GM12878 (cell line): ENCODE measurements around the gene NAXE. TPM values are rescaled to one million over a fixed set of nuclear protein-coding genes. Genes with fewer than 3 reads are reported as not detected.

Source experiments
- ATAC-seq: fragments of 200-7000 bp; cut with Tn5 transposase; 3 replicates; pipeline ENCODE4 v1.9.1; 2020; ENCODE audit warnings: mild to moderate bottlenecking, moderate library complexity
- Bru-seq: library from RNA; stranded (reverse); fragments of 400-500 nt; gene quantifications from one replicate; lab custom pipeline; 2021; lab: Mats Ljungman, UMichigan
- BruChase-seq, 2 experiments: library from RNA; stranded (reverse); fragments of 400-500 nt; gene quantifications; one replicate each; lab custom pipeline; 2021; lab: Mats Ljungman, UMichigan
- BruUV-seq: library from RNA; stranded (reverse); fragments of 400-500 nt; replicated peaks from 2 replicates; lab custom pipeline; 2021; lab: Mats Ljungman, UMichigan
- CTCF ChIA-PET: fragments of 300-600 bp; sonication (Branson Sonifier 250); formaldehyde crosslinking; extraction: SDS; loops from one replicate; lab custom pipeline; 2021; ENCODE audit warnings: inconsistent platforms; lab: Yijun Ruan, JAX
- POLR2A ChIA-PET: fragments of 350-600 bp; formaldehyde crosslinking; extraction: SDS; loops from one replicate; lab custom pipeline; 2021; ENCODE audit warnings: inconsistent platforms; lab: Charles Lee
- RAD21 ChIA-PET: fragments of 300-600 bp; sonication (Branson Sonifier 250); formaldehyde crosslinking; loops from one replicate; lab custom pipeline; 2023; ENCODE audit warnings: antibody characterized with exemption; ENCODE audit not compliant: unreplicated experiment; lab: Charles Lee
- SMC1A ChIA-PET: fragments of 300-600 bp; sonication (Branson Sonifier 250); formaldehyde crosslinking; loops from one replicate; lab custom pipeline; 2023; ENCODE audit not compliant: unreplicated experiment, uncharacterized antibody; lab: Charles Lee
- DNase-seq: peaks from one replicate; pipeline ENCODE4 v3.0.0-alpha.2; 2011; ENCODE audit warnings: low read depth, low spot score
- FAIRE-seq: peaks from 3 replicates; lab custom pipeline; 2011; peaks lifted over from hg19 to GRCh38; lab: Jason Lieb, UNC
- H2AFZ ChIP-seq: 2 replicates; pipeline ENCODE4 v1.6.0; 2011; ENCODE audit warnings: low read depth, low read length, control low read depth; ENCODE audit not compliant: control insufficient read depth
- H3K27ac ChIP-seq: 2 replicates; pipeline ENCODE4 v1.5.1; 2011; ENCODE audit warnings: control low read depth; ENCODE audit not compliant: control insufficient read depth, insufficient read depth
- H3K27me3 ChIP-seq, 2 experiments: replicated peaks in 1 of 2; 2 replicates each; pipeline versions ENCODE4 v1.6.0 to v1.6.1; 2011; ENCODE audit warnings: low read length in 1 of 2; ENCODE audit not compliant: control insufficient read depth in 2 of 2, insufficient read depth in 2 of 2
- H3K36me3 ChIP-seq, 2 experiments: 2 replicates each; pipeline ENCODE4 v1.5.1; 2011; ENCODE audit warnings: low read length in 1 of 2; ENCODE audit not compliant: control insufficient read depth in 2 of 2, insufficient read depth in 2 of 2
- H3K4me1 ChIP-seq: 2 replicates; pipeline ENCODE4 v1.6.1; 2011; ENCODE audit warnings: mild to moderate bottlenecking, low read length, moderate library complexity, mixed read lengths; ENCODE audit not compliant: control insufficient read depth, insufficient read depth
- H3K4me2 ChIP-seq: 2 replicates; pipeline ENCODE4 v1.6.0; 2011; ENCODE audit warnings: control low read depth; ENCODE audit not compliant: control insufficient read depth, insufficient read depth
- H3K4me3 ChIP-seq: fragments of 200-600 bp; sonication (generic); 2 replicates; pipeline ENCODE4 v1.5.1; 2016
- H3K79me2 ChIP-seq: 2 replicates; pipeline ENCODE4 v1.6.0; 2011; ENCODE audit warnings: low read length; ENCODE audit not compliant: control insufficient read depth, insufficient read depth
- H3K9ac ChIP-seq: 2 replicates; pipeline ENCODE4 v1.8.0; 2011; ENCODE audit warnings: low read length, control low read depth, mixed read lengths; ENCODE audit not compliant: control insufficient read depth, insufficient read depth
- H3K9me3 ChIP-seq: replicated peaks from 3 replicates; pipeline ENCODE4 v1.5.1; 2011; ENCODE audit warnings: mild to moderate bottlenecking, low read length; ENCODE audit not compliant: control insufficient read depth, insufficient read depth
- H4K20me1 ChIP-seq: 2 replicates; pipeline ENCODE4 v1.6.0; 2011; ENCODE audit not compliant: control insufficient read depth, insufficient read depth
- BMI1 ChIP-seq: fragments of 450-650 bp; IDR thresholded peaks from 2 replicates; pipeline ENCODE4 v1.6.1; 2016; ENCODE audit warnings: mild to moderate bottlenecking, moderate library complexity, borderline replicate concordance
- CEBPB ChIP-seq, 2 experiments: fragments of 150-350 bp in 1 of 2; IDR thresholded peaks; 2 replicates each; pipeline ENCODE4 v1.6.1; 2012 to 2014; ENCODE audit warnings: low read depth in 2 of 2, low read length in 2 of 2, borderline replicate concordance in 1 of 2, inconsistent platforms in 1 of 2
- CHD4 ChIP-seq: fragments of 200-600 bp; sonication (generic); IDR thresholded peaks from 2 replicates; pipeline ENCODE4 v1.6.1; 2016; ENCODE audit warnings: mild to moderate bottlenecking
- JUNB ChIP-seq: IDR thresholded peaks from 2 replicates; pipeline ENCODE4 v1.6.1; 2016; ENCODE audit warnings: antibody characterized with exemption, mild to moderate bottlenecking
- TCF3 ChIP-seq: IDR thresholded peaks from 2 replicates; pipeline ENCODE4 v1.6.1; 2012; ENCODE audit warnings: low read depth, mild to moderate bottlenecking, low read length, borderline replicate concordance; ENCODE audit not compliant: insufficient read depth
- YY1 ChIP-seq: IDR thresholded peaks from 2 replicates; pipeline ENCODE4 v1.6.1; 2011; ENCODE audit warnings: low read depth, mild to moderate bottlenecking, low read length
- WGBS: methylation state at CpG from one replicate; pipeline ENCODE4 v1.1.6; 2016; ENCODE audit warnings: low lambda C conversion rate; ENCODE audit not compliant: insufficient replicate concordance, insufficient coverage; ENCODE audit errors: missing lambda C conversion rate; 5-methylcytosine and 5-hydroxymethylcytosine counted together
- in situ Hi-C: fragments of 300-500 bp; cut with MboI; formaldehyde crosslinking; loops from 9 replicates; pipeline ENCODE4 v1.14.3; 2018; ENCODE audit warnings: mixed read lengths
- intact Hi-C: fragments of 100-400 bp; cut with micrococcal nuclease; formaldehyde crosslinking; loops from one replicate; pipeline ENCODE4 v1.14.2; 2022; ENCODE audit not compliant: unreplicated experiment
- long read RNA-seq, 2 experiments: library from polyadenylated mRNA; unstranded; transcript quantifications; one replicate each; pipeline ENCODE4 v2.0.0, GENCODE V29; 2019 to 2020
- polyA minus RNA-seq, 3 experiments: library from RNA; depleted of rRNA, polyadenylated mRNA; stranded (reverse); fragments of >200 nt; gene quantifications; 2 replicates each; pipeline ENCODE4 v1.2.3, GENCODE V29; 2011
- polyA plus RNA-seq, 11 experiments: library from polyadenylated mRNA; depleted of rRNA in 4 of 11; unstranded in 6 of 11; stranded (reverse) in 5 of 11; fragments of >200 nt; fragmentation: Nextera tagmentation in 4 of 11; fragmentation: Illumina TruSeq in 1 of 11; extraction: Ambion mirVana in 4 of 11; extraction: Trizol in 1 of 11; gene quantifications; 1 replicate in 1 of 11; 2 replicates in 10 of 11; pipeline versions ENCODE4 v1.2.1 to v1.2.3, GENCODE V29; 2011 to 2016; ENCODE audit warnings: inconsistent platforms in 2 of 11, missing spikeins in 2 of 11, low read depth in 1 of 11
- total RNA-seq, 4 experiments: library from RNA; depleted of rRNA in 3 of 4; stranded (reverse); fragments of >200 nt in 3 of 4; fragmentation: Illumina TruSeq in 1 of 4; extraction: Trizol in 1 of 4; gene quantifications; 2 replicates each; pipeline versions ENCODE4 v1.2.1 to v1.2.3, GENCODE V29; 2013 to 2021
- TF ChIP-seq, protein P1 (sequence below): fragments of 450-650 bp; formaldehyde crosslinking; IDR thresholded peaks from 2 replicates; pipeline ENCODE4 v1.4.0; 2022; ENCODE audit warnings: mild to moderate bottlenecking, moderate library complexity
- TF ChIP-seq, protein P2 (sequence below): IDR thresholded peaks from 2 replicates; pipeline ENCODE4 v1.6.1; 2011; ENCODE audit warnings: borderline replicate concordance, low read depth, mild to moderate bottlenecking, moderate library complexity, low read length; ENCODE audit not compliant: insufficient read depth, poor library complexity, severe bottlenecking
- TF ChIP-seq, protein P3 (sequence below): IDR thresholded peaks from 2 replicates; pipeline ENCODE4 v1.6.1; 2012; ENCODE audit warnings: low read depth, low read length, improper control_type of control experiment
- TF ChIP-seq, protein P4 (sequence below): IDR thresholded peaks from 2 replicates; pipeline ENCODE4 v1.6.1; 2011; ENCODE audit warnings: mild to moderate bottlenecking, low read depth, low read length, moderate library complexity; ENCODE audit not compliant: insufficient replicate concordance

Gene NAXE
- total RNA-seq (2013; cell fraction: nucleolus; rRNA removed) = 19.2 and 22.0 TPM in 2 replicates
- total RNA-seq (2014; rRNA removed) = 85.1 and 90.3 TPM in 2 replicates
- 56.5 and 56.6 TPM in 2 replicates for total RNA-seq (2014; rRNA removed; fragmentation: Illumina TruSeq; extraction: Trizol)
- 77.0 and 77.9 TPM in 2 replicates for total RNA-seq (2021)
- 17.5 TPM for polyA plus RNA-seq (2011; ENCODE audit: low read depth)
- 15.4 and 17.8 TPM in 2 replicates for polyA plus RNA-seq (2011; rRNA removed)
- polyA plus RNA-seq (2011; cell fraction: cytosol; rRNA removed) = 32.5 and 32.7 TPM in 2 replicates
- 17.5 and 23.9 TPM in 2 replicates for polyA plus RNA-seq (2011; cell fraction: nucleus; rRNA removed)
- 37.5 and 46.4 TPM in 2 replicates for polyA plus RNA-seq (2012)
- polyA plus RNA-seq (2014; fragmentation: Illumina TruSeq; extraction: Trizol) = 58.6 and 72.4 TPM in 2 replicates
- polyA plus RNA-seq (2014; fragmentation: Nextera tagmentation; extraction: Ambion mirVana) = 10 to 100 TPM; 18.1 to 65.1 TPM
- 64.3 and 66.3 TPM in 2 replicates for polyA plus RNA-seq (2014; rRNA removed)
- polyA plus RNA-seq (2016; fragmentation: Nextera tagmentation; extraction: Ambion mirVana) = 10 to 100 TPM; 84.2 to 93.3 TPM
- 14.3 and 25.8 TPM in 2 replicates for polyA minus RNA-seq (2011; rRNA and poly(A)+ RNA removed)
- 8.3 and 11.0 TPM in 2 replicates for polyA minus RNA-seq (2011; cell fraction: cytosol; rRNA and poly(A)+ RNA removed)
- polyA minus RNA-seq (2011; cell fraction: nucleus; rRNA and poly(A)+ RNA removed) = 12.7 and 14.5 TPM in 2 replicates
- Bru-seq, nascent RNA = percentile 70 among the genes with signal in this experiment
- BruChase-seq, experiment 1, labeled RNA remaining after a 6-hour chase = percentile 60 among the genes with signal in this experiment
- BruChase-seq, experiment 2, labeled RNA remaining after a 2-hour chase = percentile 58 among the genes with signal in this experiment
- long read RNA-seq, experiment 1, transcript NAXE-203 (6 exons, 1,125 nt) = major isoform, 26 of 31 reads
- long read RNA-seq, experiment 1, partial matches to known transcripts = 1 of 31 reads
- long read RNA-seq, experiment 1, other reads (novel, unspliced or antisense) = 2 of 31 reads
- long read RNA-seq, experiment 2, transcript NAXE-203 (6 exons, 1,125 nt) = major isoform, 17 of 20 reads
- long read RNA-seq, experiment 2, partial matches to known transcripts = 0 of 20 reads
- long read RNA-seq, experiment 2, other reads (novel, unspliced or antisense) = 0 of 20 reads

DNA sequence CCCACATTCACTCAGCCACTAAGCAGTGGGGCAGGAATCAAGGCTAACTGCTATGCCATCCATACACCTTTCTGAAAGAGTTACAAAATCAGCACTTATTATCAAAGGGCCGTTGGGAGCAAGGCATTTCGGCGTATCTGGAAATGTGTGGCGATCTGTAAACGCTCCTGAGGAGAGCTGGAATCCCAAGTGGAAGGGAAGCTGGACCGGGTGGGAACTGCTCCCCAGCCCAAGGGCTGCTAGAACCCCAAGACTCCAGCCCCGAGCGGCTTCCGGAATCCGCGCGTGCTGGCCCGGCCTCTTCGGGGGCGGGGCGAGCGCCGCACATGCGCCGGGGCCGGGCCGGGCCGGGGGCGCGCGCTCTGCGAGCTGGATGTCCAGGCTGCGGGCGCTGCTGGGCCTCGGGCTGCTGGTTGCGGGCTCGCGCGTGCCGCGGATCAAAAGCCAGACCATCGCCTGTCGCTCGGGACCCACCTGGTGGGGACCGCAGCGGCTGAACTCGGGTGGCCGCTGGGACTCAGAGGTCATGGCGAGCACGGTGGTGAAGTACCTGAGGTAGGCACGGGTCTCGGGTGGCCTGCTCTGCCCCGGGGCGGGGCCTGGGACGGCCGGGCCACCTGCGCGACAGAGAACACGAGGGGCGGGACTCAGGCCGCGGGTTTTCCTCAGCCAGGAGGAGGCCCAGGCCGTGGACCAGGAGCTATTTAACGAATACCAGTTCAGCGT, at the start of gene NAXE:
TSS of gene NAXE (plus strand) at position 345 of the 726 bp plus-strand sequence. CDS start at position 374, 29 bp downstream.
- RAD21 ChIA-PET = interaction anchor here (0.6 to 2.2 kb wide), 15 partner anchors 10 to 206 kb away, joined by 3 to 18 read pairs (median 5); partner anchors contain the start of genes GPATCH4 and NES
- WGBS = 1% methylated on average over 46 of the region's 60 CpGs
- POLR2A ChIA-PET = interaction anchor here (0.6 to 3.1 kb wide), 13 partner anchors 9 to 558 kb away, joined by 3 to 39 read pairs (median 5); partner anchors contain the start of genes GPATCH4, ISG20L2, MEF2D and METTL25B
- H3K9me3 ChIP-seq = no peaks in the 10 kb centered on the region
- SMC1A ChIA-PET = interaction anchor here (0.6 to 5.9 kb wide), 16 partner anchors 11 to 136 kb away, joined by 3 to 47 read pairs (median 4); partner anchors contain the start of genes GPATCH4, MEF2D and TTC24
- ATAC-seq (peak; percentile 97), FAIRE-seq (peak; percentile 44), DNase-seq (no peak)
- peak within 1 kb of the TSS; percentile 89 for H3K4me3 ChIP-seq
- no peaks in the 10 kb centered on the region for H4K20me1 ChIP-seq
- intact Hi-C loops = no loop called here
- no TSS peak for BruUV-seq
- H2AFZ ChIP-seq = peak within 1 kb of the TSS; percentile 97
- peaks cover 17 to 20% of the 10 kb centered on the region in 2 experiments; a peak in 3 of 4 replicates for H3K36me3 ChIP-seq
- in situ Hi-C loops = no loop called here
- peak within 1 kb of the TSS; percentile 79 for H3K9ac ChIP-seq
- H3K79me2 ChIP-seq = peaks cover 9% of the 10 kb centered on the region
- peak within 1 kb of the TSS; percentile 99 for H3K4me2 ChIP-seq
- H3K27me3 ChIP-seq = no peaks in the 10 kb centered on the region
- H3K27ac ChIP-seq = peak within 1 kb of the TSS; percentile 86
- H3K4me1 ChIP-seq = peaks cover 5% of the 10 kb centered on the region
- CTCF ChIA-PET = interaction anchor here (0.7 to 4.6 kb wide), 25 partner anchors 9 to 235 kb away, joined by 3 to 49 read pairs (median 4); partner anchors contain the start of genes GPATCH4, ISG20L2 and METTL25B
- TF ChIP-seq, protein P1, sequence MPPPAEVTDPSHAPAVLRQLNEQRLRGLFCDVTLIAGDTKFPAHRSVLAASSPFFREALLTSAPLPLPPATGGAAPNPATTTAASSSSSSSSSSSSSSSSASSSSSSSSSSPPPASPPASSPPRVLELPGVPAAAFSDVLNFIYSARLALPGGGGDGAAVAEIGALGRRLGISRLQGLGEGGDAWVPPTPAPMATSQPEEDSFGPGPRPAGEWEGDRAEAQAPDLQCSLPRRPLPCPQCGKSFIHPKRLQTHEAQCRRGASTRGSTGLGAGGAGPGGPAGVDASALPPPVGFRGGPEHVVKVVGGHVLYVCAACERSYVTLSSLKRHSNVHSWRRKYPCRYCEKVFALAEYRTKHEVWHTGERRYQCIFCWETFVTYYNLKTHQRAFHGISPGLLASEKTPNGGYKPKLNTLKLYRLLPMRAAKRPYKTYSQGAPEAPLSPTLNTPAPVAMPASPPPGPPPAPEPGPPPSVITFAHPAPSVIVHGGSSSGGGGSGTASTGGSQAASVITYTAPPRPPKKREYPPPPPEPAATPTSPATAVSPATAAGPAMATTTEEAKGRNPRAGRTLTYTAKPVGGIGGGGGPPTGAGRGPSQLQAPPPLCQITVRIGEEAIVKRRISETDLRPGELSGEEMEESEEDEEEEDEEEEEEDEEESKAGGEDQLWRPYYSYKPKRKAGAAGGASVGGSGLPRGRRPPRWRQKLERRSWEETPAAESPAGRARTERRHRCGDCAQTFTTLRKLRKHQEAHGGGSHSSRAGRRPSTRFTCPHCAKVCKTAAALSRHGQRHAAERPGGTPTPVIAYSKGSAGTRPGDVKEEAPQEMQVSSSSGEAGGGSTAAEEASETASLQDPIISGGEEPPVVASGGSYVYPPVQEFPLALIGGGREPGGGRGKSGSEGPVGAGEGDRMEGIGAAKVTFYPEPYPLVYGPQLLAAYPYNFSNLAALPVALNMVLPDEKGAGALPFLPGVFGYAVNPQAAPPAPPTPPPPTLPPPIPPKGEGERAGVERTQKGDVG = no peak
- TF ChIP-seq, protein P2, sequence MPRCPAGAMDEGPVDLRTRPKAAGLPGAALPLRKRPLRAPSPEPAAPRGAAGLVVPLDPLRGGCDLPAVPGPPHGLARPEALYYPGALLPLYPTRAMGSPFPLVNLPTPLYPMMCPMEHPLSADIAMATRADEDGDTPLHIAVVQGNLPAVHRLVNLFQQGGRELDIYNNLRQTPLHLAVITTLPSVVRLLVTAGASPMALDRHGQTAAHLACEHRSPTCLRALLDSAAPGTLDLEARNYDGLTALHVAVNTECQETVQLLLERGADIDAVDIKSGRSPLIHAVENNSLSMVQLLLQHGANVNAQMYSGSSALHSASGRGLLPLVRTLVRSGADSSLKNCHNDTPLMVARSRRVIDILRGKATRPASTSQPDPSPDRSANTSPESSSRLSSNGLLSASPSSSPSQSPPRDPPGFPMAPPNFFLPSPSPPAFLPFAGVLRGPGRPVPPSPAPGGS = peak; percentile 44
- TF ChIP-seq CHD4 (no peak), CEBPB (IDR thresholded peaks at IDR 0.05; ENCODE audit: borderline replicate concordance in 1 of 2, low read depth in 2 of 2, low read length in 2 of 2) (no peak), TCF3 (0 out of 2 replicates have a peak, but pooled peaks have one; percentile 33), BMI1 (no peak), JUNB (no peak), YY1 (no peak)
- TF ChIP-seq, protein P3, sequence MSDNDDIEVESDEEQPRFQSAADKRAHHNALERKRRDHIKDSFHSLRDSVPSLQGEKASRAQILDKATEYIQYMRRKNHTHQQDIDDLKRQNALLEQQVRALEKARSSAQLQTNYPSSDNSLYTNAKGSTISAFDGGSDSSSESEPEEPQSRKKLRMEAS = no peak
- TF ChIP-seq, protein P4, sequence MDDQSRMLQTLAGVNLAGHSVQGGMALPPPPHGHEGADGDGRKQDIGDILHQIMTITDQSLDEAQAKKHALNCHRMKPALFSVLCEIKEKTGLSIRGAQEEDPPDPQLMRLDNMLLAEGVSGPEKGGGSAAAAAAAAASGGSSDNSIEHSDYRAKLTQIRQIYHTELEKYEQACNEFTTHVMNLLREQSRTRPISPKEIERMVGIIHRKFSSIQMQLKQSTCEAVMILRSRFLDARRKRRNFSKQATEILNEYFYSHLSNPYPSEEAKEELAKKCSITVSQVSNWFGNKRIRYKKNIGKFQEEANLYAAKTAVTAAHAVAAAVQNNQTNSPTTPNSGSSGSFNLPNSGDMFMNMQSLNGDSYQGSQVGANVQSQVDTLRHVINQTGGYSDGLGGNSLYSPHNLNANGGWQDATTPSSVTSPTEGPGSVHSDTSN = no peak
